NB4 (cell line): ENCODE data around the gene ABI1.

ENCODE experiments used
- DNase-seq: peaks from one replicate; pipeline ENCODE4 v3.0.0; 2010; ENCODE audit warnings: low read depth
- H3K4me3 ChIP-seq: one replicate; pipeline ENCODE4 v1.5.1; 2011; ENCODE audit warnings: mild to moderate bottlenecking, low read depth, low read length, moderate library complexity
- MYC ChIP-seq: IDR thresholded peaks from 2 replicates; pipeline ENCODE4 v1.6.1; 2011; ENCODE audit warnings: low read depth, low read length
- POLR2A ChIP-seq: IDR thresholded peaks from 2 replicates; pipeline ENCODE4 v1.6.1; 2011; ENCODE audit warnings: mild to moderate bottlenecking; ENCODE audit not compliant: insufficient read length; ENCODE audit errors: extremely low read depth
- TF ChIP-seq, protein P1 (sequence below): IDR thresholded peaks from one replicate; pipeline ENCODE4 v1.5.1; 2012; ENCODE audit warnings: low read depth, low read length
- TF ChIP-seq, protein P2 (sequence below): IDR thresholded peaks from 2 replicates; pipeline ENCODE4 v1.6.1; 2011; ENCODE audit warnings: low read depth, low read length

Gene ABI1

DNA sequence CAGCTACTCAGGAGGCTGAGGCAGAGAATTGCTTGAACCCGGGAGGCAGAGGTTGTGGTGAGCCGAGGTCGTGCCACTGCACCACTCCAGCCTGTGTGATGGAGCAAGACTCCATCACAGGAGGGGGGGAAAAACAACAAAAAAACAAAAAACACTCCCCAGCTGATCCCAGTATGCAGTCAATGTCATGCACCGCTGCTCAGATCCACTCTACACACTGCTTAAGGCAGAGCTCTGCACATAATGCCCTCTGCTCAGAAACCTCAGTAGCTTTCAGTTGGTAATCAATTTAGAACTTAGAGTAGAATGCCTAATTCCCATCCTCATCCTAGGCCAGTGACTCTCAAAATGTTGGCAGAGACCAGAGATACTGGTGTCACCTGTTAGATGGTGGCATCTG, 119.4 kb downstream of the ABI1 start:
- TF ChIP-seq, protein P1, sequence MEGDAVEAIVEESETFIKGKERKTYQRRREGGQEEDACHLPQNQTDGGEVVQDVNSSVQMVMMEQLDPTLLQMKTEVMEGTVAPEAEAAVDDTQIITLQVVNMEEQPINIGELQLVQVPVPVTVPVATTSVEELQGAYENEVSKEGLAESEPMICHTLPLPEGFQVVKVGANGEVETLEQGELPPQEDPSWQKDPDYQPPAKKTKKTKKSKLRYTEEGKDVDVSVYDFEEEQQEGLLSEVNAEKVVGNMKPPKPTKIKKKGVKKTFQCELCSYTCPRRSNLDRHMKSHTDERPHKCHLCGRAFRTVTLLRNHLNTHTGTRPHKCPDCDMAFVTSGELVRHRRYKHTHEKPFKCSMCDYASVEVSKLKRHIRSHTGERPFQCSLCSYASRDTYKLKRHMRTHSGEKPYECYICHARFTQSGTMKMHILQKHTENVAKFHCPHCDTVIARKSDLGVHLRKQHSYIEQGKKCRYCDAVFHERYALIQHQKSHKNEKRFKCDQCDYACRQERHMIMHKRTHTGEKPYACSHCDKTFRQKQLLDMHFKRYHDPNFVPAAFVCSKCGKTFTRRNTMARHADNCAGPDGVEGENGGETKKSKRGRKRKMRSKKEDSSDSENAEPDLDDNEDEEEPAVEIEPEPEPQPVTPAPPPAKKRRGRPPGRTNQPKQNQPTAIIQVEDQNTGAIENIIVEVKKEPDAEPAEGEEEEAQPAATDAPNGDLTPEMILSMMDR: no peak
- no peak overlapping the region for H3K4me3 ChIP-seq
- no peak for DNase-seq

DNA sequence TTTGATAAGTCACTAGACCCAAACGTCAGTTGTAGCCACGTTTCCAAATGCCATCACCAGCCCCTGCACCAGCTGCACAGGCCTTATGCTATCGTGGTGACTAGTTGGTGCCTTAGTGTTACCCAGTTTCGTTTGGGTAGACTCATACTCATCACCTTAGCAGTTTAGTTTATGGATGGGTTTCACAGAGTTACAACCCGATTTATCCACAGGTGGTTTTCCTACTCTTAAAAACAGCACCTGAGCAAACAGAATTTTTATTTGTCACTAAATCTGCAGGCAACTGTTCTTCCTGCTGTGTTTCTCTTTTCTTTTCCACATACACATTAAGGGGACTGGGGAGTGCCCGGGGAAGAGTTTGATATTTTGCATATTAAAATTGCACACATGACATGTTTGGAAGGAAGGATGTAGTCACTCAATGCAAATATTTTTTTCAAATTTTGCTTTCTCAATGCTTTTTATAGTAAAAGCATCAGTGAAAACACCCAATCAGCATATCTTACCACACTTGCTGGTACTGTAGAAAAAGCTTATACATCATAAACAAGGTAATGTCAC, 121.6 kb downstream of the ABI1 start:
- no peak overlapping the region for H3K4me3 ChIP-seq
- TF ChIP-seq POLR2A: no peak
- TF ChIP-seq, protein P2, sequence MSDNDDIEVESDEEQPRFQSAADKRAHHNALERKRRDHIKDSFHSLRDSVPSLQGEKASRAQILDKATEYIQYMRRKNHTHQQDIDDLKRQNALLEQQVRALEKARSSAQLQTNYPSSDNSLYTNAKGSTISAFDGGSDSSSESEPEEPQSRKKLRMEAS: no peak
- no peak for TF ChIP-seq MYC
- TF ChIP-seq, protein P1: no peak
- DNase-seq: no peak

DNA sequence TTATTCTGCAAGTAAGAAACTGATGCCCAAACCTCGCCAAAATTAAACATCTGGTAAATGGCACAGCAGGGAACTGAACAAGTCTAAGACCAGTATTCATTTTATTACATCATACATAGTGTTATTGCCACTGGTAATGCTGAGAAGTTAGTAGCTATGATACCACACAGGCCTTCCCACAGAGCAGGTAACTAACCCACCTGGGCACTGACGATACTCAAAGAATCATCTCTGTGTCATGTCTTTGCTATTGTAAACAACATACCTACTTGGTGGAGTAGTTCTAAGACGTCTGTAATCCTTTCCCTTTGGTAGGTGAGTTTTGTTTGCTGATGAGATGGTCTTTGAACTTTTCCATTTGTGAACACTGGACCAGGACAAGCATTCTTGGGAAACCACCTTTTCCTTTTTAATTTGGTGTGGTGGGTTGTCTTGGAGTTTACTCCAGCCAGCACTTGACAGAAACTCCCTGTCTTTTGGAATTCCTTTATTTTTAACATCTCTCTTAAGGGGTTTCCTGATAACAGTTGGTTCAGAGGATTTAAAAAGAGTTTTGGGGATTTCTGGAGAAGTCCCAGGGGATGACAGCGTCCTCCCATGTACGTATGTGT, 122.4 kb downstream of the ABI1 start:
- H3K4me3 ChIP-seq: no peak overlapping the region
- TF ChIP-seq MYC (no peak), POLR2A (no peak)
- TF ChIP-seq, protein P2: no peak
- TF ChIP-seq, protein P1: no peak
- DNase-seq: no peak

DNA sequence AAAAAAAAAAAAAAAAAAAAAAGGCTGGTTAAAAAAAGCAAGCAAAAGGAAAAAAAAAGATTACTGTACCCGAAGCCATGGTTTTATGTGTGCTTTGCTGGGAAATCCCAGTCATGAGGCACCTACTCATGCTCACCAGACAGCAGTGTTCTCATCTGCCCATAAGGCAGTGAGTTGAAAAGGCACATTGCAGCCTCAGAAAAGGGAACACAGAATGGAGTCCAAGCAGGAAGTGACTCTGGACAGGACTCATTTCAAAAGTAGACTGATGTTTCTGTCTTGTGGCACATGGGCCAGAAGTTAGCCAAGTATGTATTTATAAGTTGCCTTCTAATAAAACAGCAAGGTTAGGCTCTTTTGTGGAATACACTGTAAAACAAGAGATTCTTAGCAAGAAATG, 123.0 kb downstream of the ABI1 start:
- no peak for TF ChIP-seq MYC
- no peak for TF ChIP-seq POLR2A
- TF ChIP-seq, protein P2: no peak
- TF ChIP-seq, protein P1: no peak
- H3K4me3 ChIP-seq: no peak overlapping the region
- peak; percentile 30 for DNase-seq

DNA sequence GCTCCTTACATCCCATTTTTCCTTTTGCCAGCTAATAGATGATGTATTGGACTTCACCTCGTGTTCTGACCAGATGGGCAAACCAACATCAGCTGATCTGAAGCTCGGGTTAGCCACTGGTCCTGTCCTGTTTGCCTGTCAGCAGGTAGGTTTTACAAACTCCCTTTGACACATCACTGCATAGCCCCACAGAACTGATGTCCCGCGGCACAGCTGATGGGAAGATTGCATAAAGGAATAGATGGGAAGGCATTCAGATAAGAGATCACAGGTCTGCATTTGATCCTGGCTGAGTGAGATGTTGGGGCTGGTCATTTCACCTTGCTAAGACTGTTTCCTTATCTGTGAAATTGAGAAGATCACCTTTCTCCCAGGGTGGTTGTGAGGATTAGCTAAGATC, 125.3 kb downstream of the ABI1 start:
- TF ChIP-seq, protein P1: no peak
- TF ChIP-seq POLR2A: no peak
- no peak for TF ChIP-seq MYC
- TF ChIP-seq, protein P2: no peak
- H3K4me3 ChIP-seq: no peak overlapping the region
- DNase-seq: no peak
